GM23338 (cell line): ENCODE measurements around the gene C10orf90.

Experiments used
- CREB1 ChIP-seq: fragments of 250-450 bp; sonication (Bioruptor Pico); IDR thresholded peaks from 2 replicates; pipeline ENCODE4 v1.5.0; 2020; ENCODE audit warnings: low read depth, mild to moderate bottlenecking, moderate library complexity
- ETS1 ChIP-seq: IDR thresholded peaks from 2 replicates; pipeline ENCODE4 v1.6.1; 2016; ENCODE audit warnings: antibody characterized with exemption
- EZH2 ChIP-seq: fragments of 200-600 bp; sonication (generic); IDR thresholded peaks from one replicate; pipeline ENCODE4 v1.8.0; 2017; ENCODE audit warnings: antibody characterized with exemption, mild to moderate bottlenecking, low read depth; ENCODE audit not compliant: unreplicated experiment
- EZH2phosphoT487 ChIP-seq: fragments of 200-600 bp; sonication (generic); IDR thresholded peaks from one replicate; pipeline ENCODE4 v1.8.1; 2018; ENCODE audit warnings: antibody characterized with exemption; ENCODE audit not compliant: unreplicated experiment
- JUNB ChIP-seq: IDR thresholded peaks from one replicate; pipeline ENCODE4 v1.6.1; 2016; ENCODE audit warnings: antibody characterized with exemption; ENCODE audit not compliant: unreplicated experiment
- NANOG ChIP-seq: IDR thresholded peaks from 2 replicates; pipeline ENCODE4 v1.6.1; 2016; ENCODE audit warnings: antibody characterized with exemption, borderline replicate concordance
- POLR2AphosphoS5 ChIP-seq: IDR thresholded peaks from 2 replicates; pipeline ENCODE4 v1.6.1; 2016; ENCODE audit warnings: antibody characterized with exemption, low read depth
- REST ChIP-seq: IDR thresholded peaks from one replicate; pipeline ENCODE4 v1.6.1; 2018; ENCODE audit warnings: antibody characterized with exemption; ENCODE audit not compliant: unreplicated experiment
- STAT1 ChIP-seq: IDR thresholded peaks from one replicate; pipeline ENCODE4 v1.6.1; 2016; ENCODE audit warnings: antibody characterized with exemption; ENCODE audit not compliant: unreplicated experiment
- ZNF114 ChIP-seq: fragments of 250-450 bp; sonication (Bioruptor Pico); IDR thresholded peaks from 2 replicates; pipeline ENCODE4 v1.5.0; 2020; ENCODE audit warnings: mild to moderate bottlenecking, moderate library complexity
- TF ChIP-seq, protein P1 (sequence below), 2 experiments: fragments of 200-600 bp in 1 of 2; sonication (generic) in 1 of 2; conservative IDR thresholded peaks; 2 replicates each; pipeline versions ENCODE4 v1.5.1 to v1.6.1; 2016 to 2017; ENCODE audit warnings: antibody characterized with exemption in 2 of 2, low read depth in 2 of 2, mild to moderate bottlenecking in 2 of 2, moderate library complexity in 1 of 2

DNA sequence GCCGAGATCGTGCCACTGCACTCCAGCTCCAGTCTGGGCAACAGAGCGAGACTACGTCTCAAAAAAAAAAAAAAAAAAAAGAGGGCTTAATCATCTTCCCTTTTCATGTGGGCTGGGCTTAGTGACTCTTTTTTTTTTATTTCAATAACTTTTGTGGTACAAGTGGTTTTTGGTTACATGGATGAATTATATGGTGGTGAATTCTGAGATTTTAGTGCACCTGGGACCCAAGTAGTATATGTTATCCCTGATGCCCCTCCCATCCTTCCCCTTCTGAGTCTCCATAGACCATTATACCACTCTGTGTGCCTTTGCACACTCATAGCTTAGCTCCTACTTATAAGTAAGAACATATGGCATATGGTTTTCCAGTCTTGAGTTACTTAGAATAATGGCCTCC, 277.4 kb downstream of the C10orf90 start:
- TF ChIP-seq EZH2 (no peak), REST (no peak), POLR2AphosphoS5 (no peak), CREB1 (no peak), EZH2phosphoT487 (no peak), ZNF114 (CRISPR knock-in tag) (no peak), NANOG (no peak), JUNB (no peak), ETS1 (no peak), STAT1 (no peak)
- TF ChIP-seq, protein P1, sequence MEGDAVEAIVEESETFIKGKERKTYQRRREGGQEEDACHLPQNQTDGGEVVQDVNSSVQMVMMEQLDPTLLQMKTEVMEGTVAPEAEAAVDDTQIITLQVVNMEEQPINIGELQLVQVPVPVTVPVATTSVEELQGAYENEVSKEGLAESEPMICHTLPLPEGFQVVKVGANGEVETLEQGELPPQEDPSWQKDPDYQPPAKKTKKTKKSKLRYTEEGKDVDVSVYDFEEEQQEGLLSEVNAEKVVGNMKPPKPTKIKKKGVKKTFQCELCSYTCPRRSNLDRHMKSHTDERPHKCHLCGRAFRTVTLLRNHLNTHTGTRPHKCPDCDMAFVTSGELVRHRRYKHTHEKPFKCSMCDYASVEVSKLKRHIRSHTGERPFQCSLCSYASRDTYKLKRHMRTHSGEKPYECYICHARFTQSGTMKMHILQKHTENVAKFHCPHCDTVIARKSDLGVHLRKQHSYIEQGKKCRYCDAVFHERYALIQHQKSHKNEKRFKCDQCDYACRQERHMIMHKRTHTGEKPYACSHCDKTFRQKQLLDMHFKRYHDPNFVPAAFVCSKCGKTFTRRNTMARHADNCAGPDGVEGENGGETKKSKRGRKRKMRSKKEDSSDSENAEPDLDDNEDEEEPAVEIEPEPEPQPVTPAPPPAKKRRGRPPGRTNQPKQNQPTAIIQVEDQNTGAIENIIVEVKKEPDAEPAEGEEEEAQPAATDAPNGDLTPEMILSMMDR (conservative IDR thresholded peaks at IDR 0.05; ENCODE audit: low read depth in 2 of 2) = no peak
